Measurements from ENCODE around the gene HABP4.

The HABP4 gene

GRCh38 chr9:96478829-96479371 lies 28.9 kb downstream of the HABP4 start:
- DNase-seq: peak in 2 of 3 donors; percentile 33 to 34

GRCh38 chr9:96480736-96481135 lies 30.8 kb downstream of the HABP4 start:
- DNase-seq: no peak

- DNase-seq: no peak
These were observed 32.5 kb downstream of the HABP4 start for GRCh38 chr9:96482476-96482875.

DNA sequence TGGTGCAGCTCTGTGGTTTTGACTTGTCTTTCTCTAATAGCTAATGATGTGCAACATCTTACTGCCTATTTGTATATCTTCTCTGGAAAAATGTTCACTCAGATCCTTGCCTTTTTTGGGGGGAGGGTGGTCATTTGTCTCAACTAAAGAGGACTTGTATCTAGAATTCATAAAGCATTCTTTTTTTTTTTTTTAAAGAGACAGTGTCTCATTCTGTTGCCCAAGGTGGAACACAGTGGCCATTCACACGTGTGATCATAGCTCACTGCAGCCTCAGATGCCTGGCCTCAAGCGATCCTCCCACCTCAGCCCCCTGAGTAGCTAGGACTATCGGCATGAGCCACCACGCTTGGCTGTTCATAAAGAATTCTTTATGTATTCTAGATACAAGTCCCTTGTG lies 33.2 kb downstream of the HABP4 start:
- DNase-seq: no peak

DNA sequence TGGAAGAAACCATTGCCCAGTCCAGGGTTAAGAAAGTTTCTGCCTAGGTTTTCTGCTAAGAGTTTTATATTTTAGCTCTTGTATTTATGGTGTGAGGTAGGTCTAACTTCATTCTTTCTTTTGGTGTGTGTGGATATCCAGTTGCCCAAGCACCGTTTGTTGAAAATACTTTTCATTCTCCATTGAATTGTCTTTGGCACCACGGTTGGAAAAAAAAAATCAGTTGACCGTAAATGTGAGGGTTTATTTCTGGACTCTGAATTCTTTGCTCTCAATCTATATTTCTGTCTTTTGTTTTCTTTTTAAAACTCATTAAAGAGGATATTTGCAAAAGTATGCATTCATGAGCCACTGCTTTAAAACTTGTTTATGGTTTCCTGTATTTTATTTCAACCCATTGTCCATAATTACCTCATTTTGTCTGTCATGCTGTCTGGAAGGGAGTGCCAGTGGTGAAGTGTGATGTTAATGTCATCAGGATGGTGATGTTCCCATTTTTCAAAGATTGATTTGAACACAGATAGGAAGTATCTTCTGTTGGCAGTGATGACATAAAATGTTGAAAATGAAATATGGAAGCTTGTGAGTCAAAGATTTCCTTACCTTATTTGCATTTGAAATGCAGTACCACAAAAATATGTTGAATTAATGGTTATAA lies 33.9 kb downstream of the HABP4 start:
- peak; percentile 15 to 62 (median 43) for DNase-seq

DNA sequence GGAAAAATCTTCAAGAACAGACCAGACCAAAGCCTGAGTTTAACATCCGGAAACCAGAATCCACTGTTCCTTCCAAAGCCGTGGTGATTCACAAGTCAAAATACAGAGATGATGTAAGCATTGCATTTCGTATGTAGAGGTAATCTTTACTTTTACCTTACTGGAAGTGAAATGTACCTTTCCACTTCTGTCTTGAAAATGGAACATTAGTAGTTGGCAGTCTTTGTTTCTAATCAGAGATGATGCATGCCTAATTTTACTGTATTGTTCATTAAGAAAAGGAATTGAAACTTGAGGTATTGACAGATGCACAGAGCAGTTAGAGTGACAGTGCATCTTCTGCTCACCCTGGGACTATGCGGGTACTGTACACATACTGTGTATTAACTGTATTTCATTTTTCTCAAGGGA lies 34.6 kb downstream of the HABP4 start:
- no peak for DNase-seq

- DNase-seq: no peak
These were observed 35.3 kb downstream of the HABP4 start for GRCh38 chr9:96485280-96485679.

DNA sequence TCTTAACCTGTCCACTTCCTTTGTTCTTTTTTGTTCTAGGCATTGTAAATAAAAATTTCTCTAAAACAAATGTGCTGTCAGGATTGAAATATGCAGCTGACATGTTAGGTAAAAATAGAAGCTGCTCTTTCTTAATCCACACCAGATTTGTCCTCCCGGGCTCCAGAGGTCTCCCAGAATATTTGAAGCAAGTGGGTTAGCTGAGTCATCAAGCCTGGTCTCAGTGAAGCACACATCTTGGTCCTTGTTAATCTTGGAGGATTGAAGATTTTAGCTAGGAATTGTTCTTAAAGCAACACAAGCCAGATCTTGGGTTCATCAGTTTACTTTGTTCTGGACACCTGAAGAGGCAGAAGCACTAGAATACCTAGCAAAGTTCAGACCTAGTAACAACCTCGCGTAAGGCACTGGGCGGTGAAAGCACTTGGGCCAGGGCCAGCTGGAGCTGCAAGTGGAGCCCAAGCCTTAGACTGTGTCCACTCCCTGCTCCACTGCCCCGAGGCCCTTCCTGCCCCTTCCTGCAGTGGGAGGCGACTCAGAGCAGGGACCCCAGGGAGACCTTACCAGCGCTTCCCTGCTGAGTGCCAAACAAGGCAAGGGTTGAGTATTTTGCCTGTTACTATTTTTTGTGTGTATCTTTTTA lies 36.5 kb downstream of the HABP4 start:
- DNase-seq: no peak

DNA sequence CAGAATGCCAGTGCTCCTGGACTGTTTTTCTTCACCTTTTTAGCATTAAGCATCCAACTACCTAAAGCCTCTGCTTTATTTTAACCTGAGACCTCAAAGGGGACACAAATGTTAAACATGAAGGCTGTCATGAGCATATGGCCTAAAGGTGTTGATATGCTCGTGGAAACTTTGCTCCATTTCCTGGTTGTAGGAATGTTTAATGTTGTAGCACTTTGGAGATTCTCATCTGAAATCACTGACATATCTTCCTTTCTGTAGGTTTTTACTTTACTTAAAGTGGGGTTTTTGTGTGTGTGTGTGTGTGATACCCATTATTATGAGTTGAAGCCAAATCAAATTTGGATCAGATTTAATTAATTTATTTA lies 37.0 kb downstream of the HABP4 start:
- DNase-seq: no peak

DNA sequence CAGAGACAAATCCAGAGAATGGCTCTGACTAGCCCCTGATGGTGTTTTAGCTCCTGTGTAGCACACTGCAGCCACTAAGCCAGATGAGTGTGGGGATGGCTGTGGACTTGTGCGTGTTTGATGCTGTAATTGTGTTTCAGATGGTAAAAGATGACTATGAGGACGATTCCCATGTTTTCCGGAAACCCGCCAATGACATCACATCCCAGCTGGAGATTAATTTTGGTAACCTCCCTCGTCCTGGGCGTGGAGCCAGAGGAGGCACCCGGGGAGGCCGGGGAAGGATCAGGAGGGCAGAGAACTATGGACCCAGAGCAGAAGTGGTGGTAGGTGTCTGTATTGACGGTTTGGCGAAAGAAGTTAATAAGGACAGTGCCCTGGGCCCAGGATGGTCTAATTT lies 38.0 kb downstream of the HABP4 start:
- DNase-seq: no peak

DNA sequence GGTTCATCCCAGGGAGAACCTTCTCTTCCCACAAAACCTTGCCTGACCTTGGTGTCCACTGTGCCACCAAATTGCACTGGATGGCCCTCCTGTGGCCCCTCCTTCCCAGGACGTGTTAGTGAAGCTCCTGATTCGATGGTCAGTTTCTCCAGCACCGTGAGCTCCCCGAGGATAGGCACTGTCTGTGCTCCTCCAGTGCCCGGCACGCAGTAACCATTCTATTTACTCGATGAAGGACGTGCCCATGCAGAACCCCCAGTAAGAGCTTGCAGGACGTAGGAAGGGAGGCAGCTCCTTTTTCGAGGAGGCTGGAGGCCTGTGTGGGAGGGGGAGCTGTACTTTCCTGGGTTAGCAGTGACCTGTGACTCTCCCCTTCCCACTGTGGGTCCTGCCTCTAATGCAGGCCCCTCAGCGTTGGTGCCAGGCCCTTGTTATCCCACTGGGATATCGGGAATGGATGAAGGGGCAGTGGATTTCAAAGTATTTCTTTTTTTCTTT lies 39.6 kb downstream of the HABP4 start:
- DNase-seq: no peak

- DNase-seq: no peak
These were observed 40.6 kb downstream of the HABP4 start for GRCh38 chr9:96490534-96491078.

DNA sequence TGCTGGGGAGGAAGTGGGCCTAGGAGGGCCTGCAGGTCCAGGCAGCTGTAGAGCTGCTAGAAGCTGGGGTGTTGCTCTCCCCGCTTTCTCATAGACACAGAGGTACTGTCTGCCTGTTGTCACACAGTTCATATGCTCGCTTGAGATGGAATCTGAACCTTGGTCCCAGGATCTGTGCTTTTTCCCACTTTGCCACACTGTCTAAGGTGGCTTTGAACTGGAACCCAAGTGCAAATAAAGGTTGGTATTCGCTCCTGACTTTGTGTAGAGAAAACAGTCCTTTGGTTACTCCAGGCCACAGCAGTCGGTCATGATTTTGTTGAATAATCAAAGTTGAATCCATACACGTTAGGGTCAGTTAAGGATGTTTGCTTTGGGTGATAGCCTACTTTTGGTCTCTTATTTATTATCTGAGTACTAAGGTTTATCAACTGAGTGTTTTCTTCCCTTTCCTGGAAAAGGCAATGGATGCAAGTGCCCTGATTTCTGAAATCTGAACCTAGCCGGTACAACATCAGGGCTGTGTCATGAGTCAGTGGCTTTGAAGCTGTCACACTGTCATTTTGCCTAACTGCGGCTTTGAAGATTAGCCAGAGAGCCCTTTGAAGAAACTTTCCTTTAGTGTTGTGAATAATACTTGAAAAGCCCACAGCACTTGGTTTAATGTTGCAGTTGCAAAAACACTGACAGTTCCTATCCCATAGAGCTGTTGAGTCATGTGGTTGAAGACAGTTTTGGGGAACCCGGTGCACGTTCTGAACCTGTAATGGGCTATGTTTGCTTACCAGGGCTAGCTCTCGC lies 41.3 kb downstream of the HABP4 start:
- DNase-seq: no peak

GRCh38 chr9:96491880-96492525 lies 42.0 kb downstream of the HABP4 start:
- DNase-seq: no peak

DNA sequence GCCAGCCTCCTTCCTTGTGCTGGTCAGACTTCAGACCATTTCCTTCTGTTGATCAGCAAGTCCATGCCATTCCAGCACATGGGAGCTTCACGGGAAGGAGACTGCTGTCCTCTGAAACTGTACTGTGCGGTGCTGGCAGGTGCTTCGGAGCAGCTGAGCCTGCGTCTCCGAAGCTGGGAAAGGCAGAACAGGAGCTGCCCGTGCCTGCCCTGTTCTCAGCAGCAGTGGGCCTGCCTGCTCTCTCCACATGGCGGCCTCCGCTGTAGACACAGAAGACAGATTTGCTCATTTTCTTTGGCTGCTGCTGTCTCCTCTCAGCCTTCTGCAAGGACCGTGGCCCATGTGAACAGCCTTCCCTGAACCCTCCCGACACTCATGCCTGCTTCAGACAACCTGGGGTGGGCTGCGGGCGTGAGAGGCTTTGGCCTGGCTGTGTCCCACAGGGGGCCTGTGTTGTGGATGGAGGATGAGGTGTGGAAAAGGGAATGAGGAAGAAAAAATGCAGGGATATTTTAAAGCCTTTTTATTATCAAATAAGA lies 43.1 kb downstream of the HABP4 start:
- no peak for DNase-seq

DNA sequence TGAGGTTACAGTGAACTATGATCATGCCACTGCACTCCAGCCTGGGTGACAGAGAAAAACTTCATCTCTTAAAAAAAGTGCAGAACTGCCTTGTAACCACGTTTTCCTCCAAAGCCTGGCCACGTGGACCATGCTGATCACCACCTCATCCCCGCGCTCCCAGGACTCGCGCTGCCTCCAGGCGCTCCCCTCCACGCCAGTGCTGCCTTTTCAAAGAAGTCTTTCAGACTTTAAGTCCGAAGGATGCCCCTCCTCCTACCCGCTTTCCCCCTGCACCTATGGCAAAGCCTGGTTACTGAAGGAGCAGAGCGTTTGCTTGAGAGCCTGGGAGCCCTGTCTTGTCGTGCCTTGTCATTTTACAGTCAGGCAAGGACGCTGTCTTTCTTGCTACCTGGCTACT lies 43.8 kb downstream of the HABP4 start:
- DNase-seq: no peak

- no peak for DNase-seq
These were observed 44.3 kb downstream of the HABP4 start for GRCh38 chr9:96494215-96494800.

DNA sequence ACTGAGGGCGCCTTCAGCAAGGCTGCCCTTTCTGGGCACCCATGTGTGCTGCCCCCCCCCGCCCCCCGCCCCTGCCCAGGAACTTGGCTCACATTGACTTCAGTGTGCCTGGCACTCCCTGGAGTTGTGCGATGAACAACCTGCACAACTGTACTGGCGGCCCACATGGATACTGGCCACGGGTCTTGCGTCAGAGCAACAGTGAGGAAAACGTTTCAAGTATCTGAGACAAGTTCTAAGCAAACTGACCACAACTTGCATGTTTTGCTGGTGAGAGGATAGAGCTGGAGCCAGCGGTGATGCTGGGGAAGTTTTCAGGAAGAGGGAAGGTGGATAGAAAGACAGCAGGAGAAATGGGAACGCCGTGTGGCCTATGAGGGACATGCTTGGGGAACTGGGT lies 45.4 kb downstream of the HABP4 start:
- DNase-seq: no peak

- DNase-seq: peak in 1 of 3 donors; percentile 6
These were observed 46.6 kb downstream of the HABP4 start for GRCh38 chr9:96496368-96497116.

DNA sequence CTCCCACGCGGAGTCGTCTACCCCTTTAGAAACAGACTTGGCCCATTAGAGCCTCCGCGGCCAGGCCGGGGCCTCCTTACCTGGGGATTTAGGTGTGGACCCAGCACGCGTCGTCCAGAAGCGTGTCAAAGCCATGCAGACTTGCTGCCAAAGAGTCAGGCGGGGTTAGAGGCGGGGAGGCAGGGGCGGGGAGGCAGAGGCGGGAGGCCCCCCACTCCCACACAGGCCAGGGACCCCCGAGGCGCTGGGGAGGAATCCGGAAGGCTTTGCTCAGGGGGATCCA lies 47.1 kb downstream of the HABP4 start:
- peak in 1 of 3 donors; percentile 5 for DNase-seq

DNA sequence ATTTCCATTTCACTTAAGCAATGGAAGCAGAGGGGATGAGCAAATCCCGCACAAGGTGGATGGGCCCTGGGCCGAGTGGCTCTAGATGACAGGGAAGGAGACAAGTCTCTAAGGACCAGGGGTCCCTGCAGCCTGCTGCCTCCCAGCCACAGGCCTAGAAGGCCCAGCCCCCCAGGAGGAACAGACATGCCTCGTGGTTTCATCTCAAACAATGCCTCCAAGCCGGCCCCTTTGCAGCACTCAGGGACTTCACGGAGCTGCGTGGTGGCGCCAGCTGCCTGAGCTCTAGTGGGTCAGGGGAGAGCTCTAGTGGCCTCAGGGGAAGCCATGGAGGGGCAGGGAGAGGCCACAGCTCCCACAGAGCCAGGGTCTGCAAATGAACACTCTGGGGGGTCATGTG lies 48.8 kb downstream of the HABP4 start:
- DNase-seq: peak in 1 of 3 donors; percentile 0

DNA sequence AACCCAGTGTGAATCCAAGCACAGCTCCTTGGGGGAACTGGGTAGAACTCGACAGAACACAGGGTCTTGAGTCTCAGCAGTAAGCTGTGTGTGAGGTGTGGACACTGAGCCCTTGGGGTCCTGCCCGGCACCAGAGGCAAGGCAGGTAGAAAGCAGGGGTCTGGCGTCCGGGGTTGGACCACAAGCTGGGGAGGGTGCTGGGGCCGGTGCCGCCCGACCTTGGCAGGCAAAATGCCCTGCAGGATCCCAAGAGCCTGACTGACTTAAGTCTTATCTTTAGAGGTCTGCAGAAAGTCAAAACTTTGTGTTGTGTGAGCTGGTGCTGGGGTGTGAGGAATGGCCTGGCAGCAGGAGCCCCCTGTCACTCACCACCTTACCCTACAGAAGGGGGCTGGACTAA lies 49.3 kb downstream of the HABP4 start:
- DNase-seq: peak in 1 of 3 donors; percentile 12

Measured in suppressor macrophage treated with lipopolysaccharide for 1 hour (primary cell).